CMK (cell line): ENCODE data around the gene ECHDC1.

Source experiments
- DNase-seq: peaks from one replicate; pipeline ENCODE4 v3.0.0-alpha.2; 2010; ENCODE audit warnings: low read depth

The ECHDC1 gene

DNA sequence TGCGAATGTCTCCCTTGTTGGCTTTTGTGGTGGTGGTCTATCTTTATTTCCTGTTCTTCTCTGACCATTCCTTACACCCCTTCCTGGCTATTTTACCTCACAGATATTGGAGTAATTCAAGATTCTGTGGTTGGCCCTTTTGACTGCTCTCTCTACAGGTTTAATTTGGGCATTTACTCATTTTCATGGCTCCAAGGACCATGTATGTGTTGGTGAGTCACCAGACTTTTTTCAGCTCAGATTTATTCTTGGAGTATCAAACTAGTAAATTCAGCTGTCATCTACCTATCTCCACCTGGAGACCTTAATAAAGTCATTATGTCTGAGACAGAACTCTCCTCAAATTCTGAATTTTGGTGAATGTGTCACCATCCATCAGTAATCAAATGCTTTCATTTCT is 61.2 kb downstream of the ECHDC1 start:
- no peak for DNase-seq

DNA sequence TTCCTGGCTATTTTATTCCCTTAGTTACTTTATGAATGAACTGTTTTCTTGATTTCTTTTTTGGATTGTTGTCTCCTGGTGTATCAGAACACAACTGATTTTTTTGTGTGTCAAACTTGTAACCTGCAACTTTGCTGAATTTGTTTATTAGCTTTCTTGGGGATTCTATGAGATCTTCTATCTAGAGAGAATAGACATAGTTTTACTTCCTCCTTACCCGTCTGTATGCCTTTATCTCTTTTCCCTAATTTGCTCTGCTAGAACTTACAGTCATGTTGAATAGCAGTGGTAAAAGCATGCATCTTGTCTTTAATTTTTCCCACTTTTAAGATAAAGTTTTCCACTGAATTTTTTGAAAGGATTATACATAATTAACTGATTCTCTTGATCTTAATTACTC is 63.6 kb downstream of the ECHDC1 start:
- no peak for DNase-seq

DNA sequence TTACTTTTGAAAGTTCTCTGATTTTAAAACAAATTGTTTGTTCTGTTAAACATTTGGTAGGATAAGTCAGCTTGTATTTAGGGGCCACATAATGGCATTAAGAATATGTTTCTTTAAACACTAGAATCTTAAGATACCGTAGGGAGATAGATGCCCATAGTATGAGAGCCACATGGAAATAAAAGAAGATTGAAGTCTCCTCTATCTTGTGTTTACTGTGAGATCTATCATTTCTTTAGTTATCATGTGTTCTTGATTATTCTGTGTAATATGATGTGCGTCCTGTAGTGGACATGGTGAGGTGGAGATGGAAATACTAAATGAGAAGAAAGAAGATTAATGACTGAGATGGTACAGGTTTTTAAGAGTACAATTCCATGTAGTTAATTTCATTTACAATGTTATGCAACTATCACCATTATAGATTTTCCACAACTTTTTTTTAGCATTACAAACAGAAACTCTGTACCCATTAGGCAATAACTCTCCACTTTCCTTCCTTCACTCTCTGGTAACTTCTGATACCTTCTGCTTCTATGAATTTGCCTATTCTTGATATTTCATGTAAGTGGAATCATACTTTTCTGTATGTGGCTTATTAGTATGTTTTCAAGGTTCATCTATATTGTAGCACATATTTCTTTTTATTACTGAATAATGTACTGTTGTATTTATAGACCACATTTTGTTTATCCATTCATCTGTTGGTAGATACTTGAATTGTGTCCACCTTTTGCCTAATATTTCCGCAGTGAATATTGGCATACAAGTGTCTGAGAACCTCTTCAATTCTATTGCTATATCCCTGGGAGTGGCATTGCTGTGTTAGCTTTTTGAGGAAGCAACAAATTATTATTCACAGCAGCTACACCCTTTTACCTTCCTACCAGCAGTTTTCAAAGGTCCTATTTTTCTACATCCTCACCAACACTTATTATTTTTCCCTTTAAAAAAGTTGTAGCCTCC is 65.2 kb downstream of the ECHDC1 start:
- DNase-seq, result no peak

DNA sequence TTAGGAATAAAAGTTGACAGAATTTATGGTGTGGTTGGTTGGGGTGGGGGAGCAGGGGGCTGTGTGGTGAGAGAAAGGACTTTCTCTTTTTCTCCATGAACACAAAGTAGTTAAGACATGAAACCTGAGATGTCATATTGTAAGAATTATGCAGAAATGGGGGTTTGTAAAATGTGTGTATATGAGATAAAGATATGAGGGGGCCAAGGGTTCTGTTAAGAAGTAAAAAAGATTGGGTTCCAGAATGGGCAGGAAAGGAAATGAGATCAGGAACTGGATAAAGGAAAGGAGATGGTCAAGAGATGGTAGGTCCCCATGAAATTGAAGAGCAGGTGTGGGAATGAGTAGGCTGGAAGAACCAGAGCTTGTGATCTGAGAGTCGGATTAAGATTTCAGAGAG is 67.1 kb downstream of the ECHDC1 start:
- DNase-seq, result no peak

DNA sequence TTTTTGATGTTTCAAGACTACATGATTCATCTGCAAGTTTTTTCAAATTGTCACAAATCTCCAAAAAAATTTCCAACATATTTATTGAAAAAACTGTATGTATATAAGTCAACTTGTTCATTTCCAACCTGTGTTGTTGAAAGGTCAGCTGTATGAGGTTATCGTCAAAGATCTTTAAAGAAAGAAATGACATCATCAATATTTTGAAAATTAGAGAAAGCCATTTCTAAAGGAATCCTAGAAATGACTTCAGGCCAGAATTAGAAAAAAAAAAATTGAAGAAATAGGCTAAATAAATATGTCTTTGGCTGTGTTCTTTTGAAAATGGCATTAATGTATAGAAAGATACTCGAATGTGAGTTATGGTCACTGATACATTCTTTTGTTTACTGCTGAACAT is 69.9 kb downstream of the ECHDC1 start:
- DNase-seq, result no peak

DNA sequence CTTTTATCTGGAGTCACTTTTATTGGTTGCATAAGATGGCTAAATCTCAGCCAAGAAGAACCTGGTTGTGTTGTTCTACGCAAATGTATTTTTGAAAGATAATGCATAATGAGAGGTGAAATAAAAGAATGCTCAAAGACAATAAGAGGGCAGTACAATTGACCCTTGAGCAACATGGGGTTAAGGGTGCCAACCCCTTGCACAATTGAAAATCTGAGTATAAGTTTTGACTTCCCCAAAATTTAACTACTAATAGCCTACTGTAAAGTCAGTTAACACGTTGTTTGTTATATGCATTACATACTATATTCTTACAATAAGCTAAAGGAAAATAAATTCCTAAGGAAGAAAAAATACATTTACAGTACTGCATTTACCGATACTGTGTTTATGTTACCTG is 70.8 kb downstream of the ECHDC1 start:
- no peak for DNase-seq

DNA sequence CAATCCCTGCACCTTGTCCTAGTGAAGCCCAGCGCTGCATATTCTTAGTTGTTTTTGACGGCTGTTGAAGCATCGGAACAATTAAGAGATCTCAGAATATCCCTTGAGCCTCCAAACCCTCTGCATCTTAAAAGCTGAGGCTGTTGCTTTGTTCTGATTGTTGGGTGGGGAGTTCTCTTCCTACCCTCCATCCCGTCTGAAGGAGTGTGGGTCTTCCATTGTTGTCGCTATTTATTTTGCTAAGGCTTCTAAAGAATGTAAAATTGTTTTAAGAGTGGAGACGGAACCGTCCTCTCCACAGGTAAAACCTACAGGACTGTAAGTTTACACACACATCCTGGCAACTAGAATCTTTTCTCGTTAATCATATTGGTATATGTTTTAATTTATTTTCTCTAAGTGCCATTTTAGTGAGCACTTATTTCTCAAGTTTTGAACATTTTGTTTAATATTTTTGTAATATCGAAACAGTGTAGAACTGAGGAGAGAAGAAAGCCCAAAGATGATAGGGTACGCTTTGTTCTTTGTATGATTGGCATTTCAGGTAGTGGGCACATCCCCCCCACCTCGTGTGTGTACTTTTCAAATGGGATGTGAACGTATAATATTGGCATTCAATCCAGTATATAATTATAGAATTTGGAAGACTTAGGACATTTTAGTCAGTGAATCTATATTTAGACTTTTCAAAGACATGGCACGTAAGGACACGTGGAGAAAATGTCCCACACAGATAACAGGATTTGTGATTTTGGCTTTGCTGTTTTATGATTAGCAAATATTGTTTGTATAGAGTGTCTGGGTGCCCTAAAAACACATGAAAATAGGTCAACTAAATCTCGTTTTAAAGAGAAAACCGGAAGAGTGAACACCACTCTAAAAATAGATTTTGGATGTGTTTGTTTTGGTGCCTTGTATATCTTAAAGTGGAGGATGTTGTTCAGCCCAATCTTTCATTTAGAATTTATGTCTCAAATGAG is 75.5 kb downstream of the ECHDC1 start:
- DNase-seq, result no peak

DNA sequence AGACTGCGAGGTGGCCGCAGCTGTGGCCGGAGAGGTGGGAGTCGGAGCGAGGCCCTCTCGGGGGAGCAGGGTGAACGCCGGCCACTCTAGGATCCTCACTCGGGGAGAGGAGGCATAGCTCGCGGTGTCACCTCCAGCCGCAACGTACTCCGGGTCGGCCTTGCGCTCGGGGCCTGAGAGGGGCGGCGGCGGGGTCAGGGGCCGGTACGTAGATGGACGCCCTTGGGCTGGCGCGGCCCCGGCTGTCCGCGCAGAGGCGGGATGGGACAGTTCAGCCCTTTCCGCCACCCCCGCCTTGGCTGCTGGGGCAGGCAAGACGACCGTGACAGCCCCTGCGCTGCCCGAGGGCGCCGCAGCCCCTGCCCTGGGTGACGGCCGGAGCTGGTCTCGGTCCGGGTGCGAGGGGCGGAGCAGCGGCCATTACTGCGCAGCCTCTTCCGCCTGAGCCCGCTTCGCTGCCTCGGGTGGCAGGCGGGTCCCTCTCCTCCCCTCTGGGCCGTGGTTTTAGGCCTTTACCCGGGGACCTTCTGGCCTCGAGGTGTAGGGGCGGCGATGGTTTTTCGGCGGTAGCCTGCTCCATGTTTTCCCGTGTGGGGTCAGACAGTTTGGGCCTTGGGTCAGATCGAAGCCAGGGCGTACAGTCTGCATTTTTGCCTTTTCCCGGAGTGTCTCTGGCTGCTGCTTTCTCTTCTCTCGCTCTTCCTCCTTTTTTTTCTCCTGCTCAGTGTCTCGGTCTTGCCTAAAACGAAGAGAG is 76.3 kb downstream of the ECHDC1 start:
- peak; percentile 17 for DNase-seq

DNA sequence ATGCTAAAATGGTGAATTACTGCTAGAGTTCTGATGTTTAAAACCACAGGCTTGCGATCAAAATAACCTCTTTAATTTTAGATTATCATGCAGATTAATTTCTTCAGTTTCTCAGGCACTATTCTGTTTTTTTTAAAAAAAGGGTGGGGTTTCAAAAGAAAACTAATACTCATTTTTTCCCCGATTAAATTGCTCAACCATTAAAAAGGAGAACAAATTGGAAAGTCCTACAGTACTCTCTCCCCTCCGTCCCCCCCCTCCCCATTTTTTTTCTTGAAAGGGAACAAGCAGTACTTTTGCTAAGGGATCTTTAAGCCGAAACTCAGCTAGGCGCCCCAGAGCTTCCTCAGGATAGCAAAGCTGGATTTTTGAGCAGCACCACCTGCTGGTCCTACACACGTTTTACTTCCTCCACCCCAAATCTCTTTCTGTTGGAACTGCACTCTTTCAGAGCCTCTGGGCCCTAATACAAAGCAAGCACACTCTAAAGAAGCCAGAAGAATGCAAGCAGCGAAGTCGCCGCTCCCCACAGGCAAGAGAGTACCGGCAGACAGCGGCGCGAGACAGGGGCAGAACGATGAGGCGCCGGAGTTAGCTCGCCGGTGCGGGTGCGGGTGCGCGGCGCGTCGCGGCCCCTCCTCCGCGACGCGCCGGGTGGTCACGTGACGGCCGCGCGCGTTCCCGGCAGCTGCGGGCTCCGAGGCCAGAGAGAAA is 77.1 kb downstream of the ECHDC1 start, which contains the start of gene RNF146:
TSS of gene RNF146 (plus strand) at position 687 of the 714 bp plus-strand sequence. CDS start 13,475 bp downstream, outside the sequence.
- DNase-seq, result peak; percentile 58

DNA sequence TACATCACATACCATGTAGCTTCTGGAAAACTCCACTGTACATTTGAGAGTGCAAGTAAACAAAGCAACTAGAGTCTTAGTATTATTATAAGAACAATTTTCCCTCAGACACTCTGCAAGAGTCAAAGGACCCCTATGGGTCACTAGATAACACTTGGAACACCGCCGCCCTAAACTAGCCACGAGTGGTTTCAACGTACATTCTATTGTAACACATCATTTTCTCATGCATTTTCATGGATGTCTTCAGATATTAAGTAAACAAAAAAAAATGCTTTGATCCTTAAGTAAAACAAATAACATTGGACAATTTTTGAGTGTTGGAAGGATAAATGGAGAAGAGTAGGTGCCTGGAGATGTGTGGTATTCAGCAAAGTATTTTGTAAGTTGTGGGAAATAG is 79.9 kb downstream of the ECHDC1 start:
- no peak for DNase-seq

DNA sequence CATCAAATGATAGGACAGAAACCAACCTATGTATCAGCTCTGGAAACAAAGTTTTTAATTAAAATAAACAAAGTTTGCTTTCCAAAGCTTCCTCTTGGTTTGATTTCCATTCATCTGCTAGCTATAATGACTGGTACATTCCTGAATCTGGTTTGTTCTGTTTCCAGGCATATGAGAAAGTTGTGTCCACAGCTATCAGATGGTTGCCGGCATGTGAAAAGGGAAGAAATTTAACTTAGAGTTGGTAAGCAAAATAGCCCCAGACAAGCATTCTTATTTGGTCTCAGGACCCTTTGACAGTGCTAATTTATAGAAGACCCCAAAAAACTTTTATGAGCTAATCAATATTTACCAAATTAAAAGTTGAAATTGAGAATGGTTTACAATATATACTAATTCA is 80.5 kb downstream of the ECHDC1 start:
- no peak for DNase-seq

DNA sequence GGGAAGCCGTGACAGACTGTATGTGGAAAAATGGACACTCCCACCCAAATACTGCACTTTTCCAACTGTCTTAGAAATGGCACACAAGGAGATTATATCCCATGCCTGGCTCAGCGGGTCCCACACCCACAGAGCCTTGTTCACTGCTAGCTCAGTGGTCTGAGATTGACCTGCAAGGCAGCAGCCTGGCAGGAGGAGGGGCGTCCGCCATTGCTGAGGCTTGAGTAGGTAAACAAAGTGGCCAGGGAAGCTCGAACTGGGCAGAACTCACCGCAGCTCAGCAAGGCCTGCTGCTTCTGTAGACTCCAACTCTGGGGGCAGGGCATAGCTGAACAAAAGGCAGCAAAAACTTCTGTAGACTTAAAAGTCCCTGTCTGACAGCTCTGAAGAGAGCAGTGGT is 88.1 kb downstream of the ECHDC1 start:
- no peak for DNase-seq

DNA sequence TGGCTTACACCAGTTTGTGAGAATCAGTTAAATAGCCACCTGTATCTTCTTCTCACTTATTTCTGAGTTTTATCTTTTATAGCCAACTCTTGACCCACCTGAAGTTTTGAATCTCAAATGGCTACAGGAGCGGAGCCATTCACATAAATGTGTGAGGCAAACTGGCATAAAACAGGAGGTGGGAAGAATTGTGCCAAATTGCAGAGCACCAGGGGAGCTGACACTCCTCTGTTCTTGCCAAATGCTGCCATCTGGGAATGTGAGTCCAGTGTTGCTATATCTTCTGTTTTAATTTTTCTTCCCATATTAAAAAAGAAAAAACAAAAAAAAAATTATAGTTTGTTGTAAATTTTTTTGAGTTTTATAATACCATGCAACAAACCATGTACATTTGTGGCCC is 93.8 kb downstream of the ECHDC1 start:
- DNase-seq, result no peak

DNA sequence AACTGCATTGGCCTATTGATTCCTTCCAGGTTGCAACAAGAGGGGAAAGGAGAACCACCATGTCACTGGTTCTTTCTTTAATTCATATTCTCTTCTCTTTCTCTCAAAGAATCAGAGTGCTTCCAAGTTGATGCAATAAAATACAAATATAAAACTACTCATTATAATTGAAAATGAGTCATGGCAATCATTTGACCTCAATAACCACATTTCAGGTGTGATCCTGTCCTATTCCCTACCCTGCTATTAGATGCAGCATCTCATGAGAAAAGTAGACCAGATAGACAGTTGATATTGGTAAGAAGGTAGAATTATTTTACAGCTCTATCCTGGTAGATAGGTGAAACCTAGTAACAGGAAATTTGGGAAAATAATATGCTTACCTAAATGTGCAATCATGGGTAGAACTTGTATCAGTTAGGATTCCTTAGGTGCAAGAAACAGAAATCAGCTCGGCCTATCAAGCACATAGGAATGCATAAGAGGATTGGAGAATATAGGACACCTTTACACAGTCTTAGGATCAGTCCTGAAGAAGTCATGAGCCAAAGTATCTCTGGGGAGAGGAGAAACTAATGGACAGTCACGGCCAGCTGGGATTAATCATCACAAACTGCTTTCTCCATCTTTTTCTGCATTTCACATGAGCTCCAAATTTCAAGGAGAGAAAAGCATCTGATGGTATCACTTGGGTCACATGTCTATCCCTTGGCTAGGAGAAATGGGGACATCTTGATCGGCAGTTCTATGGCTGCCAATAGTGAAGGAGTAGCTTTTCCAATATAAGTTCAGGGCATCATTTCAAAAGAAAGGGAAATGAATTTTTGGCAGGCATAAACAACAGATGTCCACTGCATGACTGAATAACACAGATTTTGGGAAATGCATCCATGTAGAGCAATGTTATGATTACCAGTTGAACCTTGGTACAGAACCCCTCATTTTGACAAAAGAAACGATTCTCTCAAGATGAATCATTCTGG is 96.0 kb downstream of the ECHDC1 start:
- no peak for DNase-seq

DNA sequence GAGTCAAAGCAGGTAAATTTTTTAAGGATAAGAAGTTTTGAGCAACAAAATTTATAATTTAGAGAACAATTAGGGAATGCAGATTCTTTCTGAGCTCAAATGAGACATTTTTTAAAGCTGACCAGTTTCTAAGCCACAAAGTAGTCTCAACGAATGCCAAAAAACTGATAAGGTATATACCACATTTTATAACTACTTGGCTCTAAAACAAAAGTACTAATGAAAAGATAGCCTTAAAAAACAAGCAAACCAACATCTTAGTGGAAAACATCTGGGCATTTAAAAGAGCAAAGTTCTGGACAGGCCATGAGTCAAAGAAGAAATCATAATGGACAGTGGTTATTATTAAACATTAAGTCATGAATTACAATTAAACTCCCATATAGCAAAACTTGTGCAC is 99.9 kb downstream of the ECHDC1 start:
- DNase-seq, result no peak
